Upper lobe of left lung (tissue), 4 donors: ENCODE data around the gene DNA2.

ENCODE experiments used
- CTCF ChIP-seq, 6 experiments: fragments of 450-650 bp in 4 of 6; fragments of 200-600 bp in 2 of 6; sonication (generic) in 2 of 6; IDR thresholded peaks; one replicate each; pipeline ENCODE4 v1.5.1; 2016 to 2019; ENCODE audit warnings: antibody characterized with exemption in 6 of 6
- POLR2A ChIP-seq, 4 donors: fragments of 450-650 bp; IDR thresholded peaks; one replicate each; pipeline ENCODE4 v1.5.1; 2016 to 2017; ENCODE audit warnings: antibody characterized with exemption in 4 of 4, mild to moderate bottlenecking in 2 of 4
- POLR2AphosphoS5 ChIP-seq, 2 donors: sonication (generic); formaldehyde crosslinking; IDR thresholded peaks; one replicate each; pipeline ENCODE4 v1.5.1; 2017; ENCODE audit warnings: antibody characterized with exemption in 2 of 2

DNA sequence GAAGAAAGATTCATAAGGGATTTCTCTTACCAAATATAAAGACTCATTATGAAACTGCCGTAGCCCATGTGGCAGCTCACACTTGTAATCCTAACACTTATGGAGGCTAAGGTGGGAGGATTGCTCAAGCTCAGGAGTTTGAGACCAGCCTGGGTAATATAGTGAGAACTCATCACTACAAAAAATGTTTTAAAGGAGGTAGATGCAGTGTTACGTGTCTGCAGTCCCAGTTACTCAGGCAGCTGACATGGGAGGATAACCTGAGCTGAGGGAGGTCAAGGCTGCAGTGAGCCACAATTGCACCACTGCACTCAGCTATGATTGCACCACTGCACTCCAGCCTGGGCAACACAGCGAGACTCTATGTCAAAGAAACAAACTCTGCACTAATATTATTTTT is 18.1 kb upstream of the DNA2 start:
- TF ChIP-seq CTCF (IDR thresholded peaks at IDR 0.05), result no peak
- TF ChIP-seq POLR2A (IDR thresholded peaks at IDR 0.05), result no peak
- no peak for TF ChIP-seq POLR2AphosphoS5 (IDR thresholded peaks at IDR 0.05)
